22Rv1 (cell line): Measurements from ENCODE around the gene SLC4A7.

Experiments
- ZFX ChIP-seq: fragments of 450-650 bp; IDR thresholded peaks from 2 replicates; pipeline ENCODE4 v1.6.1; 2017; ENCODE audit warnings: antibody characterized with exemption, borderline replicate concordance
- TF ChIP-seq, protein P1 (sequence below): fragments of 450-650 bp; IDR thresholded peaks from 2 replicates; pipeline ENCODE4 v1.5.1; 2017; ENCODE audit warnings: mild to moderate bottlenecking

DNA sequence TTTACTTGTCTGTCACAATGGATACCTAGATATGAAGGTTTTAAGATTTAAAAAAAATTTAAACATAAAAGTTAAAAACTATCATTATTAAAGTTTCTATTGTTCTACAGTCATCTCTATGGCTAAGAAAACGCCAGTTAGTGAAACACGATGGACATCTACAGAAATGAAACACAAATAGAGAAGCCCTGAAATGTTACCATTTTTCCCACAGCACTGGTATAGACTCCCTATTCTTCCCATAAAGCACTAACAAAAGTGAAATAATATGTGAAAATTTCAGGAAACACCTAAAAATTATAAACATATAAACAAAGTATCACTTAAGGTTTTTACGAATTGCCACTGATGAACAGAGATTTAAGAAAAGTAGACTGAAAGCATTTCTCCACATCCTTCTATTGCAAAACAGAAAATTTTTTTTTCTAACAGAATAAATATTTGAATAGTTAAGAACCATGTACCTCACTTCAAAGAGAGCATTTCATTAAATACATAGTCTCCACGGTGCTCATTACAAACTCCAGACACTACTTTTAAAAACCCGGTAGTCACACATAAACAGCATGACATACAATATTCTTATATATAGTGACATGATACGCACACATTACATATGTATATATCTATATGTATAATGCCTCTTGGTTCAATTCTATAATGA lies 107.9 kb downstream of the SLC4A7 start:
- TF ChIP-seq, protein P1, sequence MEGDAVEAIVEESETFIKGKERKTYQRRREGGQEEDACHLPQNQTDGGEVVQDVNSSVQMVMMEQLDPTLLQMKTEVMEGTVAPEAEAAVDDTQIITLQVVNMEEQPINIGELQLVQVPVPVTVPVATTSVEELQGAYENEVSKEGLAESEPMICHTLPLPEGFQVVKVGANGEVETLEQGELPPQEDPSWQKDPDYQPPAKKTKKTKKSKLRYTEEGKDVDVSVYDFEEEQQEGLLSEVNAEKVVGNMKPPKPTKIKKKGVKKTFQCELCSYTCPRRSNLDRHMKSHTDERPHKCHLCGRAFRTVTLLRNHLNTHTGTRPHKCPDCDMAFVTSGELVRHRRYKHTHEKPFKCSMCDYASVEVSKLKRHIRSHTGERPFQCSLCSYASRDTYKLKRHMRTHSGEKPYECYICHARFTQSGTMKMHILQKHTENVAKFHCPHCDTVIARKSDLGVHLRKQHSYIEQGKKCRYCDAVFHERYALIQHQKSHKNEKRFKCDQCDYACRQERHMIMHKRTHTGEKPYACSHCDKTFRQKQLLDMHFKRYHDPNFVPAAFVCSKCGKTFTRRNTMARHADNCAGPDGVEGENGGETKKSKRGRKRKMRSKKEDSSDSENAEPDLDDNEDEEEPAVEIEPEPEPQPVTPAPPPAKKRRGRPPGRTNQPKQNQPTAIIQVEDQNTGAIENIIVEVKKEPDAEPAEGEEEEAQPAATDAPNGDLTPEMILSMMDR: no peak
- no peak for TF ChIP-seq ZFX
